GM12892 (cell line): ENCODE results near the gene ATP8B3.

Source experiments
- DNase-seq: peaks from one replicate; pipeline ENCODE4 v3.0.0; 2011; ENCODE audit not compliant: insufficient read length
- FAIRE-seq: peaks from 2 replicates; lab custom pipeline; 2011; peaks lifted over from hg19 to GRCh38; lab: Jason Lieb, UNC
- POLR2A ChIP-seq: IDR thresholded peaks from 2 replicates; pipeline ENCODE4 v1.6.1; 2011; ENCODE audit warnings: low read depth, low read length, control low read depth
- POLR2AphosphoS5 ChIP-seq: IDR thresholded peaks from 2 replicates; pipeline ENCODE4 v1.6.1; 2011; ENCODE audit warnings: low read depth, low read length, control low read depth
- TAF1 ChIP-seq: IDR thresholded peaks from 2 replicates; pipeline ENCODE4 v1.6.1; 2011; ENCODE audit warnings: low read depth, mild to moderate bottlenecking, control low read depth, low read length, borderline replicate concordance

ATP8B3 gene

DNA sequence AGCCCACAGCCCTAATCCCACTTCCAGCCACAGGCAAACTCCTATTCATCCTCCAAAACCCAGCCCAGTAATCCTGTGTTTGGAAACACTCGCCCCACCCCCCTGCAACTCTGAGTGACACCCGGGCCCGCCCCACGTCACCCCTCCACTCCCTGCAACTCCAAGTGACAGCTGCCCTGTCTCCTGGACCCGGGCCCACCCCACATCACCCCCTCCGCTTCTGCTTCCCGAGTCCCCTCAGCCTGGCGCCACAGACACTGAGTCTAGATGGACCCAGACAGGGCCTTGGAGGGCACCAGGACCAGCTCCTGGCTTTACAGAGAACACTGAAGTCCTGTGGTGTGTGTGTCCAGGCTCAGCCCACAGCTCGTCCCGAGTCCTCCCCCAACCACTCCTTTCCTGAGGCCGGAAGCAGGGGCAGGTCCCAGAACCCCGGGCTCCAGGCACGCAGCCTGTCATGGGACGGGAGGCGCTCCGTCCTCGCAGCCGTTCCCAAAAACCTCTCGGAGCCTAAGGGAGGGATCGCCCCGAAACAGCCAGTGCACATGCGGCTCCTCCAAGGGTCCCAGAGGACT lies 28.6 kb upstream of the ATP8B3 start:
- no peak for FAIRE-seq
- TF ChIP-seq TAF1, result no peak
- TF ChIP-seq POLR2AphosphoS5, result no peak
- TF ChIP-seq POLR2A, result no peak
- no peak for DNase-seq

- no peak for TF ChIP-seq POLR2AphosphoS5
- TF ChIP-seq TAF1, result no peak
- TF ChIP-seq POLR2A, result no peak
- FAIRE-seq, result no peak
- no peak for DNase-seq
Measured at GRCh38 chr19:1839658-1840540, 27.8 kb upstream of the ATP8B3 start.

DNA sequence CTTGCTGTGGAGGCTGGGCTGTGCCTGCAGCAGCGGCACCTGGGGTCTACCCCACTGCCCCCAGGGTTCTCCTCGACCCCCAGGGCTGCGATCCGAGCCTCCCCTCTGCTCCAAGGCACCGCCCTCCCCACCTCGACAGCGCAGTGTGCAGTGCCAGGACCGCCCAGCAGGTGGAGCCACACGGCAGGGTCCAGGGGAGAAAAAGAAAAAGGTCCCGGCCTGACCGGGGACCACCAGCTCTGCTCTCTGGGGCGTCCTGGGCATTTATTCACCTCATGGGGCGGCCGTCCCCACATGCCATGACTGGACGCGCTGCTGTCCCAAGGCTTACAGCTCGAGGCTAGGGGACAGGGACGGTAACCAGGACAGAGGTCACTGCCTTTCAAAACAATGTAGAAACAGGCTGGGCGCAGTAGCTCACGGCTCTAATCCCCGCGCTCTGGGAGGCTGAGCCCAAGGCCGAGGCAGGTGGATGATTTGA lies 25.6 kb upstream of the ATP8B3 start:
- TF ChIP-seq POLR2AphosphoS5, result 0 out of 2 replicates have a peak, but pooled peaks have one; percentile 29
- TF ChIP-seq POLR2A, result no peak
- peak; percentile 94 for DNase-seq
- FAIRE-seq, result peak; percentile 90

DNA sequence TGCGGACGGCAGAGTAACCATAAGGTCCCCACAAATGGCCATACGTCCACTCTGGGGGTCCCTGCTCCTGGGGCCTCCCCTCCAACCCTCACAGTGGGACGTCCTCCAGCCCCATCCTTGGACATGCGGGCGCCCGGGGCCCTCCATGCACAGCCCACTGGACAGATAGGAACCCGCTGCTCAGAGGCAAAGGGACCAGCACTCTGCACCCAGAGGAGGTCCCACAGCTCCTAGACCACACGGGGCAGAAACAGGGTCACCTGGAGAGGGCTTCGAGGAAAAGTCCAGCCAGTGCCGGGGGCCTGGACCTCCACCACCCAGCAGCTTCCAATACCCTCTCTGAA lies 25.1 kb upstream of the ATP8B3 start:
- DNase-seq (no peak), FAIRE-seq (no peak)
- TF ChIP-seq POLR2A, result no peak
- TF ChIP-seq TAF1, result no peak
- no peak for TF ChIP-seq POLR2AphosphoS5

DNA sequence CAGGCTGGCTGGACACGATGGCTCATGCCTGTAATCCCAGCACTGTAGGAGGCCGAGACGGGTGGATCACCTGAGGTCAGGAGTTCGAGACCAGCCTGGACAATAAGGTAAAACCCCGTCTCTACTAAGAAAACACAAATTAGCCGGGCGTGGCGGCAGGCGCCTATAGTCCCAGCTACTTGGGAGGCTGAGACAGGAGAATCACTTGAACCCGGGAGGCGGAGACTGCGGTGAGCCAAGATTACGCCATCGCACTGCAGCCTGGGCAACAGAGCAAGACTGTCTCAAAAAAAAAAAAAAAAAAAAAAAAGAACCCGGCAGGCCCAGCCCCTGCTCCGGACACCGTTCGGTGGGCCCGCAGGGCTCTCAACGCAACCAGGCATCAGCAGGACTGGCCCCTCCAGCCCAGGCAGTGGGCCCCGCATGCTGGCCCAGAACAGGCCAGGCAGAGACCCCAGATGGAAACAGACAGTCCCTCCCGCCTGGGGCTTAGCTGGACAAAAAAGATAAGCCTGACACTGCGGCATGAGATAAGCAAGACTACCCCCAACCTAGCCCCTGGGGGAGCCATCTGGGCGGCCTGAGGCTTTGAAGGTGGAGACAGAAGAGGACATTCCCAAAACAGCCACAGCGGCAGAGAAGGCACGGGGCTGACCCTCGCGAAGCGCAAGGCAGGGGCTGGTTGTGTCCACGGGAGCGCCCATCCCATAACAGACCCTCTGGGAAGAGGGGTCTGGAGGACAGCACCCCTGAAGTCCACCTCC lies 24.6 kb upstream of the ATP8B3 start:
- TF ChIP-seq POLR2AphosphoS5 (no peak), TAF1 (no peak), POLR2A (no peak)
- FAIRE-seq, result no peak
- no peak for DNase-seq

DNA sequence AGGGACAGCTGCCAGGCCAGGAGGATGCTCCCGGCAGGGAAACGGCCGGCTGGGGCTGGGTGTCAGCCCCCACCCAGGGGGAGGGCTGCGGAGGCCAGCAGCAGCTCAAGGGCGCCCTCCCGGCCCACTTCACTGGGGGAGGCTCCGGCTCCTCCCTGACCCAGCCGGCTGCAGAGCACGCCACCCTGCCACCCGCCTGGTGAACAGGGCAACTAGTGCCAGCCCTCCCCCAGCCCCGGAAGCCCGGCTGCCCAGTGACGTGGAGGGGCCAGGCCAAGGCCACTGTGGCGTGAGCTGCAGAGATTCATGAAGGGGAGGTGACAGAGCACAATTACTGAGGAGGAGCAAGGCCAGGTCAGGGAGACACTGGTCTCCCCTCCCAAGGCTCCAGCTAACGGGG lies 21.5 kb upstream of the ATP8B3 start:
- no peak for DNase-seq
- TF ChIP-seq POLR2AphosphoS5, result no peak
- no peak for TF ChIP-seq POLR2A
- no peak for TF ChIP-seq TAF1
- FAIRE-seq, result no peak

DNA sequence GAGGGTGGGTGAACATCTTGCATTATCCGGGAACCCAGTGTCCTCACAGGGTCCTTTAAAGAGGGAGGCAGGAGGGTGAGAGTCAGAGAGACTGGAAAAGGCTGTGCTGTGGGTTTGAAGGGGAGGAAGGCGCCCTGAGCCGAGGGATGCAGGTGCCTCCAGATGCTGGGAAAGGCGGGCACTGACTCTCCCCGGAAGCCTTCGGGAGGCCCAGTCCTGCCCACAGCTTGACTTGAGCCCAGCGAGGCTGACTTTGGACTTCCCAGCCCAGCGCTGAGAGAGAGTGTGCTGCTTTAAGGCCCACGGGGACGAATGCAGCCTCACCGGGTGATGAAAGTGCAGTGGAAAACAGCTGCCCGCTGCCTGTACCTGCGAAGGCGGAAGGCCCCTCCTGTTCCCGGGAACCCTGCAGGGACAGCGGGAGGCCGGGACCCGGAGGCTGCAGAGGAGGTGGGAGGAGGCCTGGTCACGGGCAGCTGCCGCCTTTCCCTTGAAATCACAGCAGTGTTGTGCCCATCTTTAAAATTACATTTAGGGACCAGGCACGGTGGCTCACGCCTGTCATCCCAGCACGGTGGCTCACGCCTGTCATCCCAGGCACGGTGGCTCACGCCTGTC lies 20.1 kb upstream of the ATP8B3 start:
- no peak for TF ChIP-seq POLR2AphosphoS5
- FAIRE-seq (no peak), DNase-seq (no peak)

DNA sequence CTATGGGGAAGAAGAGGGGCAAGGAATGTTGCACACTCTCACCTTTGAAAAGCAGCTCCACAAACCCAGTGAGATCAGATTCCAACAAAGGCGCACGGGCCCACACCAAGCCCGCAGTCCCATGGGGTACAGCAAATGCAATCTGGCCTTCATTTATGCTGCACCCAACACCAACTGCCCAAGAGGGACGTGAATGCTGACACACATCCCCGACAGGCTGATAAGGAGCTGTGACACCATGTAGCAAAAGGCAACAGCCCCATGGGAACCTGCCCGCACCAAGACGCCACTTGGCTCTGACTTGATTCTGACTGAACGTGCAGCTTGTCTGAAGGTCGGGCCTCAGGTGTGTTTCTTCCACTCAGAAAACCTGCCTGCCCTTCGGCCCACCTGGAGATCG lies 18.9 kb upstream of the ATP8B3 start:
- DNase-seq, result no peak
- TF ChIP-seq POLR2AphosphoS5 (no peak), POLR2A (no peak), TAF1 (no peak)
- no peak for FAIRE-seq

GRCh38 chr19:1830568-1830967 lies 18.5 kb upstream of the ATP8B3 start:
- FAIRE-seq (no peak), DNase-seq (no peak)
- no peak for TF ChIP-seq POLR2A
- no peak for TF ChIP-seq POLR2AphosphoS5
- TF ChIP-seq TAF1, result no peak

GRCh38 chr19:1829958-1830357 lies 17.9 kb upstream of the ATP8B3 start:
- no peak for TF ChIP-seq POLR2AphosphoS5
- no peak for TF ChIP-seq TAF1
- TF ChIP-seq POLR2A, result no peak
- DNase-seq, result no peak
- no peak for FAIRE-seq

DNA sequence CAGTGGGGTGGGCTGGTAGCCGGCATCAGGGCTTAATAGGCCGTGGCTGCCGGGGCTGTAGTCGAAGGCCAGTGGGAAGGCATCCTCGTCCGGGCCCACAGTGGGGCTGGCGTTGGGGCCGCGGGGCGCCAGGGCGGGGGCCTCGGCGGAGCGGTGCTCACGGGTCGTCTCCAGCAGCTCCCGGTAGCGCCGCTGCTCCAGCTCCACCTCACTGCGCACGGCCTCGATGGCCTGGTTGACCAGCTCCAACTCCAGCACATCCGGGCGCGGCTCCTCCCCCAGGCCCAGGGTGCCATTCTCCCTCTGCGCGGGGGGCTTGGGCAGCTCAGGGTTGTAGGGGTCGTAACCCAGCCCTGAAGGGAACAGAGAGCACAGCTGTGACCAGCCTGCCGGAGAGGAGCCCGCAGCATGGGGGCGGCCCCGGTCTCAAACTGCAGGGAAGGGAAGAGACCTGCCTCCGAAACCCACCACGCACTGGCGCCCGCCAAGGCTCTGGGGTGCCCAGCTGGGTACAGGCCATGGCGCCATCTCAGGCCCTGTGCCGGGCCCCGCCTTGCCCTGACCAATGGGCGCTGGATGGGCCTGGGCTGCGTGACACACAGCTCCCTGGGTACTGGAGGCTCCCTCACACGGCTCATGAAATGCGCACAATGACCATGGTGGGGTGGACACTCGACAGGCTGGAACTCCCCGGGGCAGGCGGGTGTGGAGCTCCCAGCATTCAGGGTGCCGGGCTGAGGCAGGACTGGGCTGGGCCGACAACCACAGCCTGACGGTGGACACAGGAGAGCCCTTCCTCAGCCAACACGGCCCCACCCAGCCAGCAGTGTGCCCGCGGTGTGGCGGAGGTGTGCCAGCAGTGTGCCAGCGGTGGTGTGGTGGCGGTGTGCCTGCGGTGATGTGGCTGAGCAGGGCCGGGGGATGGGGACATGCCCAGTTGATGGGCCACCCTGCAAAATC lies 16.5 kb upstream of the ATP8B3 start:
- no peak for TF ChIP-seq POLR2AphosphoS5
- DNase-seq (no peak), FAIRE-seq (no peak)
